Measurements from ENCODE around the gene PRKG1.

Gene PRKG1

GRCh38 chr10:52346394-52347326 is 1272.4 kb downstream of the PRKG1 start:
- no peaks in the 10 kb centered on the region for H3K27me3 ChIP-seq (ENCODE audit: control insufficient read depth, insufficient read depth, low read length)
- no peak overlapping the region for H3K4me3 ChIP-seq (ENCODE audit: low read length)
- no peaks in the 10 kb centered on the region for H3K4me1 ChIP-seq (ENCODE audit: control insufficient read depth, insufficient read depth, low read length)
- no peak overlapping the region for H3K27ac ChIP-seq (ENCODE audit: low read depth, low read length)
- H3K9ac ChIP-seq (ENCODE audit: low read length), result no peak overlapping the region
- H3K36me3 ChIP-seq (ENCODE audit: control insufficient read depth, insufficient read depth, low read length), result no peaks in the 10 kb centered on the region

GRCh38 chr10:52347327-52347667 is 1273.0 kb downstream of the PRKG1 start:
- H3K4me3 ChIP-seq (ENCODE audit: low read length), result no peak overlapping the region

More at GRCh38 chr10:52347327-52347667, 1273.0 kb downstream of the PRKG1 start:
- no peak overlapping the region for H3K27ac ChIP-seq (ENCODE audit: low read depth, low read length)
- no peak overlapping the region for H3K9ac ChIP-seq (ENCODE audit: low read length)
- H3K36me3 ChIP-seq (ENCODE audit: control insufficient read depth, insufficient read depth, low read length), result no peaks in the 10 kb centered on the region
- no peaks in the 10 kb centered on the region for H3K4me1 ChIP-seq (ENCODE audit: control insufficient read depth, insufficient read depth, low read length)
- H3K27me3 ChIP-seq (ENCODE audit: control insufficient read depth, insufficient read depth, low read length), result no peaks in the 10 kb centered on the region

All from rectal smooth muscle tissue (tissue), 1 donor.